Measurements from ENCODE around the gene MRPS27.

- no peak for TF ChIP-seq EZH2 (IDR thresholded peaks at IDR 0.05; ENCODE audit: insufficient read depth, poor library complexity, severe bottlenecking)
- no peak for TF ChIP-seq EZH2phosphoT487 (IDR thresholded peaks at IDR 0.05; ENCODE audit: insufficient read depth, low read depth)
These were observed 142.5 kb downstream of the MRPS27 start for GRCh38 chr5:72177538-72177937.

All from GM23248 (cell line).